Measurements from ENCODE around the gene SEC61B.
"Not testable (repeated sequence)": the region's sequence is repeated elsewhere in the genome, so short reads cannot be mapped to it uniquely, and the experiment has no call there.

The SEC61B gene

DNA sequence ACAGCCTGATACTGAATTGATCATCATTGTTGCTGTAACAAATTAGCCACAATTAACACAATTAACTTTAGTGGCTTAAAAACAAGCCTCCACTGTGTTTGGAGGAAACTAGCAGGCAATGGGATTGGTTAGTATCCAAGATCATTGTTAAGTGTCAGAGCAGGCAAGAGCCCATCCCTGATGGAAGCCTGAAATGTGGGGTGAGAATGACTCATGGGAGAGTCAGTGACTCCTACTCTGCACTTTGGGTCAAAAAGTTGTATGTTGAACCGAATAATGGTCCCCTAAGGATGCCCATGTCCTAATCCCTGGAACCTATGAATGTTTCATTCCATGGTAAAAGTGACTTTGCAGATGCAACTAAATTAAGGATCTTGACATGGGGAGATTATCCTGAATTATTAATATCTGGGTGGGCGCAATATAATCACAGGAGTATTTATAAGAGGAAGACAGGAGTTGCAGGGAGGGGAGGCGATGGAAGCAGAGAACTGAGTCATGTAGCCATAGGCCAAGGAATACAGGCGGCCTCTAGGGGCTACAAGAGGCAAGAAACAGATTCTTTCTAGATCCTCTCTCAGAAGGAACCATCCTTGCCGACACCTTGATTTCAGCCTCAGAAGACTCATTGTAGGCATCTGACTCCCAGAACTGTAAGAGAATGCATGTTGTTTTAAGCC, 29.2 kb upstream of the SEC61B start:
- DNase-seq, result no peak

DNA sequence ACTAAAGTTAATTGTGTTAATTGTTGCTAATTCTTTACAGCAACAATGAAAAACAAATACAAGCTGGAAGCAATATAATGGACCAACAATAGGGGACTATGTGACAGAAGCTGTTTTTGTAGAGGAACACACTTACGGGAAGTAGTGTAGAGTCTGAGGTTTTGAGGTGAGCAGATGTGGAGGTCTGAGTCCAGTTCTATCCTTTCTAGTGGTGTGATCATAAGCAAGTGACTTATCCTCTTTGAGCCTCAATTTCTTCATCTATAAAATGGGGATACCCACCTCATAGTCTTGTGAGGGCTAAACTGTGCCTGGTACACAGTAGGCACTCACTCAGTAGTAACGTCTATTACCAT, 28.6 kb upstream of the SEC61B start:
- DNase-seq, result no peak

- DNase-seq, result not testable (repeated sequence)
Observed at GRCh38 chr9:99196484-99196883, 25.6 kb upstream of the SEC61B start.

- DNase-seq, result no peak
Observed at GRCh38 chr9:99197124-99197630, 24.9 kb upstream of the SEC61B start.

DNA sequence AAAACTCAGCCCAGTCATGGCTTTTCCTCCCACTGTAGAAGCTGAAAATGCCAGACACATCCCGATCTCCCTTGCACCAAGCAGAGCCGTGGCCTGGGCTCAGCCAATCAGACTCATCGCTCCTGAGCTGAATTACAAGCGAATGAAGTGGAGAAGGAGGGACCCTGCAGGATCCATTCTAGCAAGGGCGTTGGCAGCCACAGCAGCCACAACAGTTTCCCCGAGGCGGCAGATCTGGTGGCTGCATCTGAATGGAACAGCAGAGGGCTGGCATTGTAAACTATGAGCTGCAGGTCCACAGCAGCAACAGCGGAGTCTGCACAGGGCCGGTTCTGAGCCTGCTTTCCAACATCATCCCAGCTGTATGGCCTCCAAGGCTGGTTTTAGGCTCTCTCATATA, 24.1 kb upstream of the SEC61B start:
- no peak for DNase-seq

GRCh38 chr9:99199938-99200539, 22.0 kb upstream of the SEC61B start:
- DNase-seq, result no peak

DNA sequence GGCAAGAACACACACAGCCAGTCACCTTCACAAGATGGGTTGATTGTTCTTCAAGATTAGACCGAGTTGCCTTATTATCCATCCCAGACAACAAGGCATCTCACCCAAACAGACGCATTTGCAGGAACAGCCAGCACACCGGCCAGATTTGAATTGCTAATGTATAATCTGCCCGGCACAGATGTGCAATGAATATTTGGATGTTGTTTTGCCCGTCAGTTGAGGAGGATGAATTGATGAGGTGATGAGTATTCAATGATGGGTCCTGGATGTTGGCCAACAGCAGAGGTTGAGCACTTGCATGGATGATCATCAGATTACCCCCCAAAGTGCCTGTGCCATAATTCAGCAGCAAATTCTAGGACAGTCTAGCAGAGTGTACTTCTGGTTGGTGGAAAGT, 20.5 kb upstream of the SEC61B start:
- DNase-seq, result no peak

- DNase-seq, result no peak
Observed at GRCh38 chr9:99210572-99210971, 11.5 kb upstream of the SEC61B start.

DNA sequence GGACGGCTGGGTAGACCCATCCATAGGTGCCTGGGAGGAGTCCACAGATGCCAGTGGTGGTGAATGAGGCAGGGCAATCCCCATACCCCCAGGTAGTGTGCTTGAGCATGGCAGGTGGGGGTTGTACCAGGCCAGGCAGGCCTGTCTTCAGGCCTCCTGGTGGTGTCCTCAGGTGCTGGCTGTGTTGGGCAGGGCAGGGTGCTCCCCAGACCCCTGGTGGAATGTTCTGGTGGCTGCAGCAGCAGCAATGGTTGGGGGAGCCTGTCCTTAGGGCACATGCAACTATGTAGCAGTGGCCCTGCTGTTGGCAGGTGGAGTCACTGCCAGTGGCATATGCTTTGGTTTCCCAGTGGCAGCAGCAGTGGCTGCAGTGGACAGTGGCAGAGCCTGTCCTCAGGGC, 10.3 kb upstream of the SEC61B start:
- DNase-seq, result no peak

DNA sequence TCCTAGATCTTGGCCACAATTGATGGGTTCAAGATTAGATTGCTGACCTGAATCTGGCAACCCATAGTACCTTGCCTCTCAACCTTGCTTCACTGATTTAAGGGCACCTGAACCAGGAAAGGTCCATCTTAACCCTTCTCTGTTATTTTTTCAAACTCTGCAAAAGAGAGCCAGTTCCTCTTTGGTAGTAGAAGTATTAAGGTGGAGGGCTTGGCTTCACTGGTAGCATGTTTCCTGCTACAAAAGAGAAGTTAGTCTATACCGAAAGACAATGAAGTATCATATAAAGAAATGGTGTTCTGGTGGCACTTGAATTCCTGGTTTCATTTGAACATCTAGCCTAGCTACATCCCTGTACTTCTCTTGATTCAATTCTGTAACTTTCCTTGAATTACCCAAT, 8.9 kb upstream of the SEC61B start:
- no peak for DNase-seq

- DNase-seq, result no peak
Observed at GRCh38 chr9:99216073-99216472, 6.0 kb upstream of the SEC61B start.

DNA sequence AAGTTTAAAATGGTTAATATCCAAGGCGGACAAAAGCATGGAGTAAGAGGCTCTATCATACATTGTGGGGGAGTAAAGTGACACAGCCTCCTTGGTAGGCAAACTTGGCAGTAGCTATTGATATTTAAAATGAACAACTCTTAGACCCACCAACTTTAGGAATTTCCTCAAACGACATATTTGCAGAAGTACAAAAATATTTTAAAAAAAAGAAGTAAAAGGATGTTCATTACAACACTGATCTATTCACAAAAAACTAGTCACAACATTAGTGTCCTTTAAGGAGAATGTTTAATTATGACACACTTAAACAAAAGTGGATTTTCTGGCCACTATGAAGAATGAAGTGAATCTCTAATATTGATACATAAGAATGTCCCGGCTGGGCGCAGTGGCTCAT, 2.1 kb upstream of the SEC61B start:
- DNase-seq, result no peak

- no peak for DNase-seq
Observed at GRCh38 chr9:99221266-99221620, 839 bp upstream of the SEC61B start.

DNA sequence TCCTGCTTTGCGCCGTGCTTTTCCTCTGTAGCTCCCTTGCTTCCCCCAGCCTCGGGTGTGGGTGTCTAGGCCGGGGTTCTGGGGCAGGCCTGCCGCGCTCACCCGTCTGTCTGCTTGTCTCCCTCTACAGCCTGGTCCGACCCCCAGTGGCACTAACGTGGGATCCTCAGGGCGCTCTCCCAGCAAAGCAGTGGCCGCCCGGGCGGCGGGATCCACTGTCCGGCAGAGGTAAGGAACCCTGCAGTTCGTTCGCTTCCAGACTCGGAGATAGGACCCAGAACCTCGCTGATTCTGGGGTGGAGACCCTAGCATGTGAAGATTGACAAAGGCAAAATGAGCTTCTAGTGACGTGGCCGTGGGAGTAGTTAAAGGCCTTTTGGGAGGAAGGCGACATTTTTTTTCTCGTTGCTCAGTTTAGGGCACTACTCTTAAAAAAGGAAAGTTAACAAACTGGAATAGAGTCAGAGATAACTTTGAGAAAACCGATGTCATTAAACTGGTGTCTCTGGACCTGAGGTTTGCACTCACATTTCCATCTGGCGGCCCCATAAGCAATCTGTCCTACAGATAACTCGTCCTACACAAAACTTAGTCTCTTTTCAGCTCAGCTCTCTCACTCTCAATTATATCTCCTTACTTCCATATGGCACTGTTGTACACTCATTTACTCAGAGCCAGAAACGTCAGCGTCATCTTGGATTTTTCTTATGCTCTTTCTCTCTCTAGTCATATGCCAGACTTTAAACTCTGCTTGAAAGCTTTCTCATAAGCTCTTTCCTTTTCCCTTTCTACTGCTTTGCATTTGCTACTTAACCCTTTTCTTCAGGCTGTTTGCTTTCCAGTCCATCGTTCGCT, 561 bp downstream of the SEC61B start:
- DNase-seq, result no peak

GRCh38 chr9:99224445-99224844, 2.4 kb downstream of the SEC61B start:
- DNase-seq, result no peak

GRCh38 chr9:99226054-99226453, 4.0 kb downstream of the SEC61B start:
- DNase-seq, result no peak

DNA sequence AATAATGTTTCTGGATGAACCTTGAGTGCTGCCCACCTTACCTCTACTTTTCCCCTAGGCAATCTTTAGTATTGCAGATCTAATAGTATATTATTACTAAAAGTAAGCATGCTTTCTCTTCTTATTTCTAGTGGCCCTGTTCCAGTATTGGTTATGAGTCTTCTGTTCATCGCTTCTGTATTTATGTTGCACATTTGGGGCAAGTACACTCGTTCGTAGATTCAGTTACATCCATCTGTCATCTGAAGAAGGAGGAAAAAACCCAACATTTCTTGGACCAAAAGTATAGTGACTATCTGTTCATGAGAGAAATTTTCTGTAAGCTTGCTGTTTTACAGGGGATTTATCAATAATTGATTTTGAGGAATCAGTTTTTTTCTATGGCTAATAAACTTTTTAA, 8.1 kb downstream of the SEC61B start:
- no peak for DNase-seq

DNA sequence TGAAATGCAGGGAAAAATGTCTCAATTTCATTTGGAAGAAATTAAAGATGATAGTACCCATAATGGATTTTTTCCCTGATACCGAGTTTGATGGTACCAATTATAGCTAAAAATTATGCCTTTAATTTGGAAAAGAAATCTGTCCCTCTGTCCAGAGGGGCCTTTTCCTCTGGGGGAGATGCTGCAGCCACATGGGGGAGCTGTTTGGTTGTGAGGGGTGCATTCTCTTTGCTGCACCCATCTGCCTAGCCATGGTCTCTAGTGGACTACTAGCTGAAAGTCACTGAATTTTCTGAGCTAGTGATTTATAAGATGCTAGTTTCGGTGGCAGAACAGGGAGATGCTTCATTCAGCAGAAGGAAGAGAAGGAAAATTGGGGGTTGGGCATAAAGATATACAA, 9.6 kb downstream of the SEC61B start:
- no peak for DNase-seq

DNA sequence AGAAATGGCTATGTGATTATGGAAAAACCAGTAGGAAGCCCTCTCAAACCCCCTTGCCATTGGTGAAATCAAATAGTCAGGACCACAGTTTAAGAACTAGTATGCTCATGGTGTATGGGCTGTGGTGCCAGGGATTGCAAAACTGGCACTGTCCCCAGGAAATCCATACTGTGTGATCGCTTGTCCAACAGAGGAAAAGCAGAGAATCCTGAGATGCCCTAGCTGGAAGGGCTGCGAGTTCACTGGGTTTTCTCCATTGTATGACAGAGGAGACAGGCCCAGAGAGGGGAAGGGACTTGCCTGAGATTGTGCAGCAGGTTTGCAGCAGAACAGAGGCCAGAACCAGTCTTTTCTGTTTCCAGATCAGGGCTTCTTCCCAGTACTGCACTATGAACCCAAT, 12.5 kb downstream of the SEC61B start:
- no peak for DNase-seq

GRCh38 chr9:99235069-99235468, 13.0 kb downstream of the SEC61B start:
- DNase-seq, result no peak

GRCh38 chr9:99235926-99236634, 14.0 kb downstream of the SEC61B start:
- no peak for DNase-seq

DNA sequence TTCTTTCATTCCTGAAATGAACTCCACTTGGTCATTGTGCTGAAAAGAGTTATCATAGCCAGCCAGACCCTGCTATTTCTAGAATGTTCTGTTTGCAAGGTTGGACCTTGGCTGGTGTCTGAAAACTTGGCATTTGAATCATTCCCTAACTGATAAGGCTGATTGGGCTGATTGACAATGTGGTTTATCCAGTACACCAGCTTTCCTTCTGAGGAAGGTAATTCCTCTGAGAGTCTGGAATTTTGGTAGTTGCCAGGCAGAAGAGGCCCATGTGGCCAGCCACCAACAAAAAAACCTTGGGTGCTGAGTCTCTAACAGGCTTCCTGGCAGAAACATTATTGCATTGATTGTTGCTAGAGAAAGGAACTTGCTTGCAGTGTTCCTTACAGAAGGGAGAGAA, 15.3 kb downstream of the SEC61B start:
- DNase-seq, result no peak

- DNase-seq, result not testable (repeated sequence)
Observed at GRCh38 chr9:99237849-99238248, 15.8 kb downstream of the SEC61B start.

DNA sequence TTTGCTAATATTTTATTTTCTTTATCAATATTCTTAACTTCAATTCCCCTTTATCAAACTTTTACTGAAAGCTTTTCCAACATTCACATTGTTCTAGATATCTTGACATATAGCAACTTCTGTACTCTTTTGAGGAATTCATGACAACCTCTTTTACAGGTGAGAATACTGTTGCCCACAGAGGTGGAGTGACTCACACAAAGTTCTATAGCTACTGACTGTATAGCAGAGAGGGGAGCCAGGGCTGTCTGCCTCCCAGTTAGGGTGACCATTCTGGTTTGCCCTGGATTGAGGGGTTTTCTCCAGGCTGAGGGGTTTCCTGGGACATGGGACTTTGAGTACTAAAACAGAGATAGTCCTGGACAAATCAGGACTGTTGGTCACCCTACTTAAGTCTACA, 16.2 kb downstream of the SEC61B start:
- DNase-seq, result no peak

Data from stimulated activated naive CD4-positive, alpha-beta T cell treated with Interleukin-2 at 50 U/mL for 16 hours (primary cell).